Heart left ventricle (tissue), 13 donors: ENCODE measurements around the gene CCNL1.

ENCODE experiments used
- CTCF ChIP-seq, 12 donors: fragments of 200-600 bp; sonication (generic) in 4 of 12; IDR thresholded peaks; one replicate each; pipeline versions ENCODE4 v1.5.0 to v1.8.0; 2018 to 2022; ENCODE audit warnings: antibody characterized with exemption in 12 of 12, mild to moderate bottlenecking in 5 of 12
- POLR2A ChIP-seq, 2 donors: fragments of 450-650 bp; IDR thresholded peaks; one replicate each; pipeline ENCODE4 v1.6.1; 2017; ENCODE audit warnings: antibody characterized with exemption in 2 of 2, mild to moderate bottlenecking in 2 of 2, moderate library complexity in 2 of 2
- donor health status: ischemic (EF 13 %, LVEDD 7.1; RV severe dilation, severe dysfunction).
- donor health status: DM: no; HTN: yes; CAD: no.
- donor health status: DM: no; HTN: no; CAD: no.
- donor health status: ischemic (EF 25% LVEDD 6.9; RV normal size, moderate dysfunction).
- donor health status: ischemic (EF 25% LVEDD 5.7; RV mildly dilated, moderate dysfunction).
- donor health status: ischemic (EF 35%, LVEDD 5.7; RV mildly dilated, moderate dysfunction).
- donor health status: nonischemic (EF 11% LVEDD 7.7; RV severe dilation, severe dysfunction).
- donor health status: DM: yes; HTN: yes; CAD: no.
- donor health status: PGD.
- donor health status: ischemic (EF 29% LVEDD 5.4; RV normal size, mild dysfunction).
- donor health status: nonischemic (EF 23%, LVEDD 6.1; RV moderate dilation, normal function).

- no peak for TF ChIP-seq CTCF (IDR thresholded peaks at IDR 0.05)
- TF ChIP-seq POLR2A (IDR thresholded peaks at IDR 0.05) = no peak
These were observed 7.6 kb upstream of the CCNL1 start for GRCh38 chr3:157167371-157168042.
